Vagina (tissue), 2 donors: Measurements from ENCODE around the gene CNNM1. TPM values are rescaled to one million over a fixed set of nuclear protein-coding genes. Genes with fewer than 3 reads are reported as not detected.

Experiments used
- DNase-seq, 2 donors: peaks; one replicate each; pipeline ENCODE4 v3.0.0-alpha.2; 2017; ENCODE audit errors: extremely low spot score in 2 of 2
- H3K27ac ChIP-seq: fragments of 200-600 bp; sonication (generic); one replicate; pipeline ENCODE4 v1.5.1; 2019
- H3K27me3 ChIP-seq: fragments of 200-600 bp; sonication (generic); one replicate; pipeline ENCODE4 v1.5.1; 2019
- H3K36me3 ChIP-seq, 2 donors: fragments of 200-600 bp; sonication (generic); one replicate each; pipeline ENCODE4 v1.5.1; 2017 to 2019
- H3K4me1 ChIP-seq: fragments of 200-600 bp; sonication (generic); one replicate; pipeline ENCODE4 v1.5.1; 2019
- H3K4me3 ChIP-seq, 2 donors: fragments of 200-600 bp; sonication (generic); 1 replicate in 1 of 2; 2 replicates in 1 of 2; pipeline ENCODE4 v1.5.1; 2016 to 2019
- H3K9me3 ChIP-seq: fragments of 200-600 bp; sonication (generic); one replicate; pipeline ENCODE4 v1.5.1; 2019
- CTCF ChIP-seq, 3 experiments: fragments of 450-650 bp in 2 of 3; fragments of 200-600 bp in 1 of 3; sonication (generic) in 1 of 3; IDR thresholded peaks; one replicate each; pipeline ENCODE4 v1.5.1; 2017 to 2019; ENCODE audit warnings: antibody characterized with exemption in 3 of 3, mild to moderate bottlenecking in 2 of 3, moderate library complexity in 2 of 3
- POLR2A ChIP-seq, 2 donors: fragments of 450-650 bp; IDR thresholded peaks; one replicate each; pipeline ENCODE4 v1.6.1; 2017; ENCODE audit warnings: antibody characterized with exemption in 2 of 2, mild to moderate bottlenecking in 2 of 2, moderate library complexity in 2 of 2
- POLR2AphosphoS5 ChIP-seq, 2 donors: sonication (generic); formaldehyde crosslinking; IDR thresholded peaks; one replicate each; pipeline ENCODE4 v1.9.0; 2017; ENCODE audit warnings: antibody characterized with exemption in 2 of 2, mild to moderate bottlenecking in 2 of 2, low read depth in 1 of 2; ENCODE audit not compliant: insufficient read depth in 1 of 2
- intact Hi-C: fragments of 100-400 bp; cut with DNase I; formaldehyde crosslinking; loops from one replicate; pipeline ENCODE4 v1.15.1; 2023
- total RNA-seq: library from RNA; depleted of rRNA; stranded (reverse); fragments of >200 nt; gene quantifications from one replicate; pipeline ENCODE4 v1.2.3, GENCODE V29; 2016

The CNNM1 gene
- total RNA-seq, 1 donor from 2014 or later = 2.5 TPM

GRCh38 chr10:99387071-99387470 is 57.9 kb downstream of the CNNM1 start:
- DNase-seq = no peak
- no peak for TF ChIP-seq POLR2AphosphoS5 (IDR thresholded peaks at IDR 0.05; ENCODE audit: insufficient read depth in 1 of 2, low read depth in 1 of 2)
- TF ChIP-seq POLR2A (IDR thresholded peaks at IDR 0.05) = no peak
- TF ChIP-seq CTCF (IDR thresholded peaks at IDR 0.05) = no peak
- intact Hi-C loops = no loop called here

DNA sequence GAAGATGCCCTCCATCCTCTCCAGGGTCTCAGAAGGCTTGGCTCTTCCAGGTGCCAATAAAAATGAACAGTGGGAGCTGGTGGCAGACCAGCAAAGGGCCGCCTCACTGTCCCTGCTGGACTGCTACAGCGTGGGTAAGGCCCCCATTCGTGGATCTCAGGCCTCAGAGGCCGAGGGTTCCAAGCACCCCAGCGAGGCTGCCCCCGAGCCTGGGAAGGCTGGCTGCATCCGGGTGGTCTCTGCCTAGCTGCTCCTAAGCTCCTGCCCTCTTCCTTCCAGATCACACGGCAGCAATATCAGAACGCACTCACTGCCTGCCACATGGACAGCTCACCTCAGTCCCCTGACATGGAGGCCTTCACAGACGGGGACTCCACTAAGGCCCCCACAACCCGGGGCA is 58.4 kb downstream of the CNNM1 start:
- no peaks in the 10 kb centered on the region for H3K4me1 ChIP-seq
- no peak overlapping the region for H3K27ac ChIP-seq
- H3K27me3 ChIP-seq = no peaks in the 10 kb centered on the region
- no peaks in the 10 kb centered on the region for H3K9me3 ChIP-seq
- DNase-seq = no peak
- intact Hi-C loops = no loop called here
- TF ChIP-seq POLR2AphosphoS5 (IDR thresholded peaks at IDR 0.05; ENCODE audit: insufficient read depth in 1 of 2, low read depth in 1 of 2) (no peak), CTCF (IDR thresholded peaks at IDR 0.05) (no peak), POLR2A (IDR thresholded peaks at IDR 0.05) (no peak)
- H3K4me3 ChIP-seq = no peak overlapping the region
- no peaks in the 10 kb centered on the region for H3K36me3 ChIP-seq

More at GRCh38 chr10:99387071-99387470, 57.9 kb downstream of the CNNM1 start:
- Histone ChIP-seq H3K4me1 (no peaks in the 10 kb centered on the region), H3K9me3 (no peaks in the 10 kb centered on the region), H3K36me3 (no peaks in the 10 kb centered on the region), H3K4me3 (no peak overlapping the region), H3K27ac (no peak overlapping the region), H3K27me3 (no peaks in the 10 kb centered on the region)

DNA sequence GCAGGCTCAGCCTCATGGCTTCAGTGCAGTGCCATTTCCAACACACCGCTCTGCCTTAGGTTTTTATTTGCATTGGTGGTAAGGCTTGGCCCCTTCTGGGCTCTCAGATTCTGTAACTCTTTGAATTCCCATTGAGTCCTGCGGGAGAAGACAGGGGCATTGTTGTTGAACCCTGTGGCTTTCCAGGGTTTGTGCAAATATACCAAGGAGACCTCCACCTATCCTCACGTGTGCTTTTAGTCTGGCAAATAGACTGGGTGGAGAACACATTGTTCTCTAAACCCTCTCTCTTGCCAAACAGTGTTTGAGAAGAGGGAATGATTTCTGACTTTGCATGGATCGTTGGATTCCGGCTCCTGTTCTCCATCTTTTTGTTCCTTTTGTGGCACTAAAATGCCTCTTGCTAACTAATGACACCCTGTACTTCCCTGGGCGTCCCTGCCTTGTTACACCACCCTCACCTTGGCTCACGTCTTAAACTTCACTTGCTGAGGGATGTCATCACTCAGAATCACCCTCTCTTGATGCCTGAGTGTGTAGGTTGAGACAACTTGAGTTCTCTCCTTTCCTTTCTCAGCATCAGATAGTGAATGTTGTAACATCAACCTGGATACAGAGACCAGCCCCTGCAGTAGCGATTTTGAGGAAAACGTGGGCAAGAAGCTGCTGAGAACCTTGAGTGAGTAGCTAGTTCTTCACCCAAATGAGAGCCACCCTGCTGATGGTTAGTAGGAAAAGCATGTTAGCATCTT is 60.7 kb downstream of the CNNM1 start:
- intact Hi-C loops = loop anchor here (5.0 kb wide), 1 partner anchor 222 kb away; no protein-coding TSS in a partner anchor
- H3K27me3 ChIP-seq = no peaks in the 10 kb centered on the region
- no peaks in the 10 kb centered on the region for H3K4me1 ChIP-seq
- no peak overlapping the region for H3K4me3 ChIP-seq
- H3K9me3 ChIP-seq = no peaks in the 10 kb centered on the region
- H3K27ac ChIP-seq = no peak overlapping the region
- TF ChIP-seq POLR2A (IDR thresholded peaks at IDR 0.05) (no peak), CTCF (IDR thresholded peaks at IDR 0.05) (no peak), POLR2AphosphoS5 (IDR thresholded peaks at IDR 0.05; ENCODE audit: insufficient read depth in 1 of 2, low read depth in 1 of 2) (no peak)
- no peak for DNase-seq
- H3K36me3 ChIP-seq = no peaks in the 10 kb centered on the region

GRCh38 chr10:99391346-99391745 is 62.2 kb downstream of the CNNM1 start:
- TF ChIP-seq POLR2A (IDR thresholded peaks at IDR 0.05) (no peak), POLR2AphosphoS5 (IDR thresholded peaks at IDR 0.05; ENCODE audit: insufficient read depth in 1 of 2, low read depth in 1 of 2) (no peak), CTCF (IDR thresholded peaks at IDR 0.05) (no peak)
- Histone ChIP-seq H3K4me3 (no peak overlapping the region), H3K27ac (no peak overlapping the region), H3K36me3 (peaks cover 0 to 7% of the 10 kb centered on the region in 2 donors), H3K9me3 (no peaks in the 10 kb centered on the region), H3K4me1 (no peaks in the 10 kb centered on the region), H3K27me3 (no peaks in the 10 kb centered on the region)
- intact Hi-C loops = loop anchor here (5.0 kb wide), 1 partner anchor 221 kb away; no protein-coding TSS in a partner anchor
- no peak for DNase-seq

DNA sequence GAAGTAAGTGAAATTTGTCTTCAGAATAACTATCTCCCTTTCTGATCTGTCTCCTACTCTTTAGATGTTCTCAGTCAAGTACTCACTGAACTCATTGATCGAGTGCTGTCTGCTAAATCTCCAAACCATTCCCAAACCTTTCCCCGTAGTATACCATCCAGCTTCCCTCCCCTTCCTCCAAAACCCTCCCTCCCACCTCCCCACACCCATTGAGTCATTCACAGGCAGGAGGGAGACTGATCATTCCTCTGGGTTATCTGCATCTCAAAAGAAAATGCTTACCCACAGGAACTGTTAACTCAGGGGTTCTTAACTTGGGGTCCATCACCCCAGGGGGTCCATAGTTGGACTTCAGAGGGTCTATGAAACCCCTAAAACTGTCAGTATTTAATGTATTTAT is 63.9 kb downstream of the CNNM1 start:
- TF ChIP-seq CTCF (IDR thresholded peaks at IDR 0.05) (no peak), POLR2A (IDR thresholded peaks at IDR 0.05) (no peak), POLR2AphosphoS5 (IDR thresholded peaks at IDR 0.05; ENCODE audit: insufficient read depth in 1 of 2, low read depth in 1 of 2) (no peak)
- intact Hi-C loops = loop anchor here (5.0 kb wide), 1 partner anchor 219 kb away; no protein-coding TSS in a partner anchor
- no peak for DNase-seq
- no peak overlapping the region for H3K4me3 ChIP-seq
- no peaks in the 10 kb centered on the region for H3K4me1 ChIP-seq
- no peak overlapping the region for H3K27ac ChIP-seq
- H3K9me3 ChIP-seq = no peaks in the 10 kb centered on the region
- no peaks in the 10 kb centered on the region for H3K27me3 ChIP-seq
- peaks cover 0 to 22% of the 10 kb centered on the region in 2 donors for H3K36me3 ChIP-seq
